ENCODE data around the gene BAZ2B.

The BAZ2B gene

DNA sequence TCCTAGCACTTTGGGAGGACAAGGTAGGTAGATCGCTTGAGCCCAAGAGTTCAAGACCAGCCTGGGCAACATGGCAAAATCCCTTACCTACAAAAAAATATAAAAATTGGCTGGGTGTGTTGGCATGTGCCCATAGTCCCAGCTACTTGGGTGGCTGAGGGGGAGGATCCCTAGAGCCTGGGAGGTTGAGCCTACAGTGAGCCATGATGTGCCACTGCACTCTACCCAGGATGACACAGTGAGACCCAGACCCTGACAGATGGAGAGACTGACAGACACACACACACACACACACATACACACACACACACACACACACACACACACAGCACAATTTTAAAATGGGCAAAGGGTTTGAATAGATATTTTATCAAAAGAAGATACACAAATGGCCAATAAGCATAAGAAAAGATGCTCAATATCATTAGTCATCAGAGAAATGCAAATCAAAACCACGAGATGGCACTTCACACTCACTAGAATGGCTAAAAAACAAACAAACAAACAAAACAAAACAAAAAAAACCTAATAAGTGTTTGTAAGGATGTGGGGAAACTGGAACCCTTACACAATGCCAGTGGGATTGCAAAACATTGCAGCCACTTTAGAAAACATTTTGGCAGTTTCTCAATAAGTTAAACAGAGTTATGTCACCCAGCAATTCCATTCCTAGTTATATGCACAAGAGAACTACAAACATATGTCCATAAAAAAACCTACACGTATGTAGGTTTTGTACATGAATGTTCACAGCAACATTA lies 42.3 kb downstream of the BAZ2B start:
- in situ Hi-C loops (cut with MboI; ENCODE audit: low sequenced_read_pairs) = no loop called here

DNA sequence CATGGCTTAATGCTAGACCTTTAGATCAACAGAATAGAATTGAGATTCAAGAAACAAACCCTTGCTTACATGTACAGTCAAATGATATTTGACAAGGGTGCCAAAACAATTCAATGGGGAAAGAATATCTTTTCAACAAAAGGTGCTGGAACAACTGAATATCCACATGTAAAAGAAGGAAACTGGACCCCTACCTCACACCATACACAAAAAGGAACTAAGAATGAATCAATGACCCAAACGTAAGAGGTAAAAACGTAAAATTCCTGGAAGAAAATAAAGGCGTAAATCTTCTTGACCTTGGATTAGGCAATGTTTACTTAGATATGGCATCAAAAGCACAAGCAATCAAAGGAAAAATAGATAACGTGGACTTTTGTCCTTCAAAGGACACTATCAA lies 43.1 kb downstream of the BAZ2B start:
- in situ Hi-C loops (cut with MboI; ENCODE audit: low sequenced_read_pairs) = no loop called here

- in situ Hi-C loops (cut with MboI; ENCODE audit: low sequenced_read_pairs) = no loop called here
Observed at GRCh38 chr2:159572459-159572858, 43.9 kb downstream of the BAZ2B start.

DNA sequence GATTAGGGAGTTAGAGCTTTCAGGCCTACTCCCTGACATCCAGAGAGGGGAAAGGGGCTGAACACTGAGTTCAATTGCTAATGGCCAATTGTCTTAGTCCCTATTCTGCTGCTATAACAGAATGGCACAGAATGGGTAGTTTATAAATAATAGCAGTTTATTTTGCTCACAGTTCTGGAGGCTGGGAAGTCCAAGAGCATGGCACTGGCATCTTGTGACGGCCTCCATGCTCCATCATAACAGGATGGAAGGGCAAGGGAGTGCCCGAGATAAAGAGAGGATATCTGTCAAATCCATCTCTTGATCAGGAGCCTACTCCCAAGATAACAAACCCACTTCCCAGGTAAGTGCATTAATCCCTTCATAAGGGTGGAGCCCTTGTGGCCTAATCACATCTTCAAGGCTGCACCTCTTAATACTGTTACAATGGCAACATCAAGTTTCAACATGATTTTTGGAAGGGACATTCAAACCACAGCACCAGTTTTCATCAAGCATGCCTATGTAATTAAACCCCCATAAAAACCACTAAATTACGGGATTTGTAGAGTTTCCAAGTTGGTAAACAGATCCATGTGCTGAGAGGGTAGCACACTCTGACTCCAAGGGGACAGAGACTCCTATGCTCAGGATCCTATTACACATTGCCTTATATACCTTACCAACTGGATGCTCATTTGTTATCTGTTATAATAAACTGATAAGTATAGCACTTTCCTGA lies 44.6 kb downstream of the BAZ2B start:
- in situ Hi-C loops (cut with MboI; ENCODE audit: low sequenced_read_pairs) = no loop called here

GRCh38 chr2:159564081-159564480 lies 52.3 kb downstream of the BAZ2B start:
- in situ Hi-C loops (cut with MboI; ENCODE audit: low sequenced_read_pairs) = no loop called here

DNA sequence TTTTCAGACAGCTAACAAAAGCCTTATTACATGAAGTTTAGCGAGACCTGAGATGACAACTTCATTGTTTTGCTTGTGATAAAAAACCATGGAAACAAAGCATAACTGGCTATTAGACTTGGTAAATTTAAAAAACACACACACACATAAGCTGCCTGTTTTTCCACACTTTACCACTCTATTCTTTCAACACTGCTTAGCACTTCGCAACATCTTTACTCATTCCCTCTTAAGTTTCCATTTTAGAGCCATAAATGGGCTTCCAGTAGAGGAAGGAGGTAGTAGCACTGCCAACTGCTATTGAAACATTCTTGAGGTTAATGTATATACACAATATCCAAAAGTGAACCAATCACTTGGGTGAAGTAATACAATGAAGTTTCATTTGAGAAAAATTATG lies 54.1 kb downstream of the BAZ2B start:
- in situ Hi-C loops (cut with MboI; ENCODE audit: low sequenced_read_pairs) = no loop called here

DNA sequence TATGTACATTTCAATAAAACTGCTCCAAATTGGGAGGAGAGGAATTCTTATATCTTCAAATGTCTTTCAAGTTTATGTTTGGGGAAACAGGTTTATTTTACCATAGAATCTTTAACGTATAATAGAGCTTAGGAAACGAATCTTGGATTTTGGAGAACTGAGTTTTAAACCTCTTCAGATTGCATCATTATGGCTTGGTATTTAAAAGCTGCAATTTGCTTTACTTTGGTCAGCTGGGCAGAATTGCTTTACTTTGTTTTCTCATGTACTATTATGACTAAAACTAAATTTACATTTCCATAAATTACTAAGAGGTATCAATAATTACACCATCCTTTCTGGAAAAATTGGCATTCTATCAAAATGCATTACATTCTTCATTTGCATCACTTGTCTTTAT lies 54.6 kb downstream of the BAZ2B start:
- in situ Hi-C loops (cut with MboI; ENCODE audit: low sequenced_read_pairs) = no loop called here

DNA sequence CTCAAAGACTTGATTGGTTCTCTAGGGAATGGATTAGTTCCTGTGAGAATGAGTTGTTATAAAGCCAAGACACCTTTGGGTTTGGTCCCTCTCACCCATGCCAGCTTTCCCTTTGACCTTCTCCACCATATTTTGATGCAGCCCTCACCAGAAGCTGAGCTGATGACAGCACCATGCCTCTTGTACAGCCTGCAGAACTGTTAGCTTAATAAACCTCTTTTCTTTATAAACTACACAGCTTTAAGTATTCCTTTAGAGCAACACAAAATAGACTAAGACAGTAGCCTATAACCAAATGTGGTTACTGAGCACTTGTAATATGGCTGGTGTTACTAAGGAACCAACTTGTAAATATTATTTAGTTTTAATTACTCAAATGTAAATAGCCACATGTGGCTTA lies 55.1 kb downstream of the BAZ2B start:
- in situ Hi-C loops (cut with MboI; ENCODE audit: low sequenced_read_pairs) = no loop called here

- in situ Hi-C loops (cut with MboI; ENCODE audit: low sequenced_read_pairs) = no loop called here
Observed at GRCh38 chr2:159559034-159559433, 57.3 kb downstream of the BAZ2B start.

- in situ Hi-C loops (cut with MboI; ENCODE audit: low sequenced_read_pairs) = no loop called here
Observed at GRCh38 chr2:159558479-159558878, 57.9 kb downstream of the BAZ2B start.

- in situ Hi-C loops (cut with MboI; ENCODE audit: low sequenced_read_pairs) = no loop called here
Observed at GRCh38 chr2:159557437-159558034, 58.8 kb downstream of the BAZ2B start.

- in situ Hi-C loops (cut with MboI; ENCODE audit: low sequenced_read_pairs) = no loop called here
Observed at GRCh38 chr2:159555651-159556392, 60.5 kb downstream of the BAZ2B start.

- in situ Hi-C loops (cut with MboI; ENCODE audit: low sequenced_read_pairs) = no loop called here
Observed at GRCh38 chr2:159553727-159554126, 62.6 kb downstream of the BAZ2B start.

DNA sequence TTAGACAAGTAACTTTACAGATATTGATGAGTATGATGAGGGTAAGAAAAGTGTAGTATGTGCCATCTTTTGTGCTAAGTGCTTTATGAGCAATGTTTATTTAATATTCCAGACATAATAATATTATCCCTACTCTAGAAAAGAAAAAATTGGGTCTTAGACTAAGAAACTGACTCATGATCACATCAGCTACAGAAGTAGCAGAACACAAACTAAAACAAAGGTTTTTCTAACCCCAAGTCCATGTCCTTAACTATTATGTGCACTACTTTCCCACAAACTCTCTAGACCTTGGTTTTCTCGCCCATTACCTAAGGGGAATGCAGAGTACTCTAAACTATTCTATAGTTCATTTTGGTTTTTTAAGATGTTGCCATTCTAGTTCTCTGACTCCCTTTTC lies 64.5 kb downstream of the BAZ2B start:
- in situ Hi-C loops (cut with MboI; ENCODE audit: low sequenced_read_pairs) = no loop called here

DNA sequence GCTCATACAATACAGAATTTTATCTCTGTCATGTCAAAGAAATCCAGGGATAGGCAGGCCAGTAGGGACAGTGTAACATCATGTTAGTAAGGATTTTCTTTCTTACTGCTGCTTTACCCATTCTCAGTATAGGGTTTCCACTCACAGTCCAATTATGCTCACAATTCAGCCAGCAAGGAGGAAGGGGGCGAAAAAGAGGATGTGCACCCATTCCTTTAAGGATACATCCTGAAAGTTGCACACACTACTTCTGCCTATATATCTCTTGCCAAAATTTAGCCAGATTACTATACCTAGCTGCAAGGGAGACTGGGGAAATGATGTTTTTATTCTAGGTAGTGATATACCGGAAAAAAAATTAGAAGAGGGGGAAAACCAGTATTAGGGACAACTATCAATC lies 66.1 kb downstream of the BAZ2B start:
- in situ Hi-C loops (cut with MboI; ENCODE audit: low sequenced_read_pairs) = no loop called here

DNA sequence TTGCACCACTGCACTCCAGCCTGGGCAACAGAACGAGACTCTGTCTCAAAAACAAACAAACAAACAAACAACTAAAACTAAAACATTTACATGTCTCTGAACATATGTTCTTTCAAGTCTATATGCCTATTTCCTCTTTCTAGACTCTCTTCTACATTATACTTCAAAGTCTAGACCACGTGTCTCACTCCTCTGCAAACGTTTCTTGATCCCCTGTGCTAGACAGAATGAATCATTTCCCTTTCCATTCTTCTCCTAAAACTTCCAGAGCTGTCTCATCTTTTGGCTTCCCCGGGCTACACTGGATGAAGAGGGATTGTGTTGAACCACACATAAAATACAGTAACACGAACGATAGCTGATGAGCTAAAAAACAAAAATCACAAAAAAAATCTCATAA lies 67.1 kb downstream of the BAZ2B start:
- in situ Hi-C loops (cut with MboI; ENCODE audit: low sequenced_read_pairs) = no loop called here

GRCh38 chr2:159546716-159547430 lies 69.5 kb downstream of the BAZ2B start:
- in situ Hi-C loops (cut with MboI; ENCODE audit: low sequenced_read_pairs) = no loop called here

GRCh38 chr2:159546039-159546438 lies 70.3 kb downstream of the BAZ2B start:
- in situ Hi-C loops (cut with MboI; ENCODE audit: low sequenced_read_pairs) = no loop called here

DNA sequence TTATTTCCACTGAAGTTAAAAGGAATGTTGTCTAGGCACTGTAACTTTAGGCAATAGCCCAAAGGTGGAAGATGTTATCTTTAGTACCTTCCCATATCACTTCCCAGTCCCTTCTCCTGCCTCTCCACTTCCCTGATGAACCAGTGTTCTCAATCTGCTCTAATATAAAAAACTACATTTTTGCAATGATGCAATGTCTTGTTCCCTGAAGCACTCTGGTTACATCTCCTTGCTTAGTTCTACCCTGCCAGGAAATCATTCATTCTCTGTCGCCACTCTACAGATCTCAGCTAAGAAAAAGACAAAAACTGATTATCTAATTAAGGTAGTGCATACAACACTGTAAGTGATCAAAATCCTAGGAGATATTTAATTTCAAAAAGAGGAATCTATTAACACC lies 71.3 kb downstream of the BAZ2B start:
- in situ Hi-C loops (cut with MboI; ENCODE audit: low sequenced_read_pairs) = no loop called here

- in situ Hi-C loops (cut with MboI; ENCODE audit: low sequenced_read_pairs) = no loop called here
Observed at GRCh38 chr2:159542101-159542500, 74.2 kb downstream of the BAZ2B start.

DNA sequence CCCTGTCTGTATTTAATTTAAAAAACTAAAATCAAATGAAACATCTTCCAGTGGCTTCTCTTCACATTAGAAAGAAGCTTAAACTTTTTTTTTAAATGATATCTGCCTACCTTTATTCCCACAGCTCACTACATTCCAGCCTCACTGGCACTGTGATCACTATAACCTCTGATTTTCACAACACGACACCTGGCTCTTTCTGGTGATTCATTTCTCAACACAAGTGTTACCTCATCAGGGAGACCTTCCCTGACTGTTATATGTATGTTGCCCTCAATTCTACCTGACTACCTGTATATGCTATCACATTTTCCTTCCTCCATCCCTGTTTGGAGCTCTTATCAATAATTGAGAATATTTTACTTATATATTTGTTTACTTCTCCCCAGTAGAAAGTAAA lies 76.6 kb downstream of the BAZ2B start:
- in situ Hi-C loops (cut with MboI; ENCODE audit: low sequenced_read_pairs) = no loop called here
